Stimulated activated CD4-positive, alpha-beta T cell treated with anti-CD3 and anti-CD28 coated beads, Interleukin-12 subunit alpha, Interleukin-12 subunit beta, amount 100 ng/mL, for 48 hours (primary cell): Measurements from ENCODE around the gene PCDHGA6.
"Not testable (repeated sequence)": the region's sequence is repeated elsewhere in the genome, so short reads cannot be mapped to it uniquely, and the experiment has no call there.

Experiments used
- DNase-seq, 3 donors: peaks; one replicate each; pipeline ENCODE4 v3.0.0-alpha.2; 2020; ENCODE audit warnings: low read depth in 2 of 3, low spot score in 1 of 3

PCDHGA6 gene

GRCh38 chr5:141359790-141360426, 13.8 kb upstream of the PCDHGA6 start, which contains the start of gene PCDHGB2:
Gene PCDHGB2 (plus strand): TSS chr5:141359994. CDS start chr5:141360136, 142 bp downstream.
- no peak for DNase-seq

- DNase-seq: no peak
These were observed 13.0 kb upstream of the PCDHGA6 start for GRCh38 chr5:141360685-141361084.

GRCh38 chr5:141362719-141363118, 11.0 kb upstream of the PCDHGA6 start:
- DNase-seq: no peak

DNA sequence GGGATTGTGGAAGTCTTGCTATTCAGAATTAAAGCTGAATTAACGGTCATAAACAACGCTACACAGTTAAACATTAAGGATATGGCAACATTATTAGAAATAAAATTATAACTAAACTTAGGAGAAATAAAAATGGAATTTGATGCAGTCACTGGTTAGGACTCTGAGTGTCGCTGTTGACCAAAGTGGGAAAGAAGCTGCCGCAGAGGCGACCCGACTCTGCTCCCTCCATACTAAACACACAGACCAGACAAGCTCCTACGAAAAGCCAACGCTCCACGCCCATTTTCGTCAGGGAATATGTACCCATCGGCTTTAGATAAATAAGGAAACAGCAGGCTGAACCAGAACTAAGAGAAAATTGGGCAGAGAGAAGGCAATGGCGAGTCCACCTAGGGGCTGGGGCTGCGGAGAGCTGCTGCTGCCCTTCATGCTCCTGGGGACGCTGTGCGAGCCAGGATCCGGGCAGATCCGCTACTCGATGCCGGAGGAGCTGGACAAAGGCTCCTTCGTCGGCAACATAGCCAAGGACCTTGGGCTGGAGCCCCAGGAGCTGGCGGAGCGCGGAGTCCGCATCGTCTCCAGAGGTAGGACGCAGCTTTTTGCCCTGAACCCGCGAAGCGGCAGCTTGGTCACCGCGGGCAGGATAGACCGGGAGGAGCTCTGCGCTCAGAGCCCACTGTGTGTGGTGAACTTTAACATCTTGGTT, 9.6 kb upstream of the PCDHGA6 start, which contains the start of gene PCDHGA5:
PCDHGA5 (plus strand) TSS at position 211 of the 709 bp plus-strand sequence; CDS start at position 380, 169 bp downstream.
- DNase-seq: no peak

GRCh38 chr5:141366016-141366896, 7.4 kb upstream of the PCDHGA6 start:
- no peak for DNase-seq

DNA sequence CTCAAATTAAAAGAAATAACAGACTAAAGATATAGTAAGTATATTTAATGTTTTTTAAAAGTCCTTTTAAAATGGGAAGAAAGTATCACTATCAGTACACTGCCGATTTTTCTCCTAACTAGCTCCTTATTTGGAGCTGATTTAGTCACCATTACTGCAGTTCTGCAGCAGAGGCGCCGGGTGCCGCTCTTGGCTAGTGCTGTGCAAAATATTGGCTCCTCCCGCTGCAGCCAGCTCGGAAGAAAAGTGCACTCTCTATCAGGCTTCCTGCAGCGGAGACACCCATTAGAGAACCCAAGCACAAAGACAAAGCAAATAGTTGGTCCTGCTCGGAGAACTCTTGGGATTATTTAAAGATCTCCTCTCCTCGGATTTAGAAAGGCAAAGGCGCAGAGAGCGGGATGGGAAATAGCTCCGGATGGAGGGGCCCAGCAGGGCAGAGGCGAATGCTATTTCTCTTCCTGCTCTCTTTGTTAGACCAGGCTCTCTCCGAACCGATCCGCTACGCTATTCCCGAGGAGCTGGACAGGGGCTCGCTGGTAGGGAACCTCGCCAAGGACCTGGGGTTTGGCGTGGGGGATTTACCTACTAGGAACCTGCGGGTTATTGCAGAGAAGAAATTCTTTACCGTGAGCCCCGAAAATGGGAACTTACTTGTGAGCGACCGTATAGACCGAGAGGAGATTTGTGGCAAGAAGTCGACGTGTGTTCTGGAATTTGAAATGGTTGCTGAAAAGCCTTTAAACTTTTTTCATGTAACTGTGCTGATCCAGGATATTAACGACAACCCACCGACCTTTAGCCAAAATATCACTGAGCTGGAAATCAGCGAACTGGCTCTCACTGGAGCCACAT, 3.5 kb upstream of the PCDHGA6 start, which contains the start of gene PCDHGB3:
PCDHGB3 (plus strand) TSS at position 249 of the 855 bp plus-strand sequence; CDS start at position 402, 153 bp downstream.
- peak in 1 of 3 donors; percentile 12 for DNase-seq

DNA sequence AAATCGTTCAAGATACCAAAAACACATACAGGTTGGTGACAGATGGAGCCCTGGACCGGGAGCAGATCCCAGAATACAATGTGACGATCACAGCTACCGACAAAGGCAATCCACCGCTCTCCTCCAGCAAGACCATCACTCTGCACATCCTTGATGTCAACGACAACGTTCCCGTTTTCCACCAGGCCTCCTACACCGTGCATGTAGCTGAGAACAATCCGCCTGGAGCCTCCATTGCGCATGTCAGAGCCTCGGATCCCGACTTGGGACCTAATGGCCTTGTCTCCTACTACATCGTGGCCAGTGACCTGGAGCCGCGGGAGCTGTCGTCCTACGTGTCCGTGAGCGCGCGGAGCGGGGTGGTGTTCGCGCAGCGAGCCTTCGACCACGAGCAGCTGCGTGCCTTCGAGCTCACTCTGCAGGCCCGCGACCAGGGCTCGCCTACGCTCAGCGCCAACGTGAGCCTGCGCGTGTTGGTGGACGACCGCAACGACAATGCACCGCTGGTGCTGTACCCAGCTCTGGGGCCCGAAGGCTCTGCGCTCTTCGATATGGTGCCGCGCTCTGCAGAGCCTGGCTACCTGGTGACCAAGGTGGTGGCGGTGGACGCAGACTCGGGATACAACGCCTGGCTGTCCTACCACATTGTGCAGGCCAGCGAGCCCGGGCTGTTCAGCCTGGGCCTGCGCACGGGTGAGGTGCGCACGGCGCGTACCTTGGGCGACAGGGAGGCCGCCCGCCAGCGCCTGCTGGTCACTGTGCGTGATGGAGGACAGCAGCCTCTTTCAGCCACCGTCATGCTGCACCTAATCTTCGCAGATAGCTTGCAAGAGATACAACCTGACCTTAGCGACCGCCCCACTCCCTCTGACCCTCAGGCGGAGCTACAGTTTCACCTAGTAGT, 1.9 kb upstream of the PCDHGA6 start:
- no peak for DNase-seq

- no peak for DNase-seq
These were observed 936 bp downstream of the PCDHGA6 start for GRCh38 chr5:141374627-141375026.

- DNase-seq: not testable (repeated sequence)
These were observed 1.9 kb downstream of the PCDHGA6 start for GRCh38 chr5:141375444-141376155.

- DNase-seq: no peak
These were observed 9.0 kb downstream of the PCDHGA6 start, which contains the start of gene PCDHGA7 for GRCh38 chr5:141382469-141383294. Gene PCDHGA7 (plus strand): TSS chr5:141382742. CDS start chr5:141382900, 158 bp downstream.

- no peak for DNase-seq
These were observed 9.7 kb downstream of the PCDHGA6 start for GRCh38 chr5:141383345-141383744.

DNA sequence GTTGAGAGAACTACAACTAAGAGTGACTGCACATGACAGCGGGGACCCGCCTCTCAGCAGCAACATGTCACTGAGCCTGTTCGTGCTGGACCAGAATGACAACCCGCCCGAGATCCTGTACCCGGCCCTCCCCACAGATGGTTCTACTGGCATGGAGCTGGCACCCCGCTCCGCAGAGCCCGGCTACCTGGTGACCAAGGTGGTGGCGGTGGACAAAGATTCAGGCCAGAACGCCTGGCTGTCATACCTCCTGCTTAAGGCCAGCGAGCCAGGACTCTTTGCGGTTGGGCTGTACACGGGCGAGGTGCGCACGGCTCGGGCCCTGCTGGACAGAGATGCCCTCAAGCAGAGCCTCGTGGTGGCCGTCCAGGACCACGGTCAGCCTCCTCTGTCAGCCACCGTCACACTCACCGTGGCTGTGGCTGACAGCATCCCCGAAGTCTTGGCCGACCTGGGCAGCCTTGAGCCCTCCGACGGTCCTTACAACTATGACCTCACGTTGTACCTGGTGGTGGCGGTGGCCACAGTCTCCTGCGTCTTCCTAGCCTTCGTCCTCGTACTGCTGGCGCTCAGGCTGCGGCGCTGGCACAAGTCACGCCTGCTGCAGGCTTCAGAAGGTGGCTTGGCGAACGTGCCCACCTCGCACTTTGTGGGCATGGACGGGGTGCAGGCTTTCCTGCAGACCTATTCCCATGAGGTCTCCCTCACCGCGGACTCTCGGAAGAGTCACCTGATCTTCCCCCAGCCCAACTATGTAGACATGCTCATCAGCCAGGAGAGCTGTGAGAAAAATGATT, 11.0 kb downstream of the PCDHGA6 start:
- DNase-seq: no peak

GRCh38 chr5:141387557-141388311, 14.0 kb downstream of the PCDHGA6 start, which contains the start of gene PCDHGB4:
Gene PCDHGB4 (plus strand): TSS chr5:141387698. CDS start chr5:141387885, 187 bp downstream.
- not testable (repeated sequence) for DNase-seq

- no peak for DNase-seq
These were observed 15.0 kb downstream of the PCDHGA6 start for GRCh38 chr5:141388661-141389060.

DNA sequence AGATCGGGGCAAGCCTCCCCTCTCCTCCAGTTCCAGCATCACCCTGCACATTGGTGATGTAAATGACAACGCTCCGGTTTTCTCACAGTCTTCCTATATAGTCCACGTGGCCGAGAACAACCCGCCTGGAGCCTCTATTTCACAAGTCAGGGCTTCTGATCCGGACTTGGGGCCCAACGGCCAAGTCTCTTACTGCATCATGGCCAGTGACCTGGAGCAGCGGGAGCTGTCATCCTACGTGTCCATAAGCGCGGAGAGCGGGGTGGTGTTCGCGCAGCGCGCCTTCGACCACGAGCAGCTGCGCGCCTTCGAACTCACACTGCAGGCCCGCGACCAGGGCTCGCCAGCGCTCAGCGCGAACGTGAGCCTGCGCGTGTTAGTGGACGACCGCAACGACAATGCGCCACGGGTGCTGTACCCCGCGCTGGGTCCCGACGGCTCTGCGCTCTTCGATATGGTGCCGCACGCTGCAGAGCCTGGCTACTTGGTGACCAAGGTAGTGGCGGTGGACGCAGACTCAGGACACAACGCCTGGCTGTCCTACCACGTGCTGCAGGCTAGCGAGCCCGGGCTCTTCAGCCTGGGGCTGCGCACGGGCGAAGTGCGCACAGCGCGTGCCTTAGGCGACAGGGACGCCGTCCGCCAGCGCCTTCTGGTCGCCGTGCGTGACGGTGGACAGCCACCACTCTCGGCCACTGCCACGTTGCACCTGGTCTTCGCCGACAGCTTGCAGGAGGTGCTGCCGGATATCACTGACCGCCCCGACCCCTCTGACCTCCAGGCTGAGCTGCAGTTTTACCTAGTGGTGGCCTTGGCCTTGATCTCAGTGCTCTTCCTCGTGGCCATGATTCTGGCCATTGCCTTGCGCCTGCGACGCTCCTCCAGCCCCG, 15.7 kb downstream of the PCDHGA6 start:
- DNase-seq: no peak
